Fibroblast of the aortic adventitia (primary cell): ENCODE data around the gene SLC15A1. TPM values are rescaled to one million over a fixed set of nuclear protein-coding genes. Genes with fewer than 3 reads are reported as not detected.

Experiments used
- DNase-seq: peaks from one replicate; pipeline ENCODE4 v3.0.0-alpha.2; 2010; ENCODE audit warnings: low read depth
- H3K4me3 ChIP-seq: 2 replicates; pipeline ENCODE4 v1.5.1; 2011; ENCODE audit warnings: low read depth, mild to moderate bottlenecking, control low read depth, low read length, moderate library complexity
- CTCF ChIP-seq: IDR thresholded peaks from 2 replicates; pipeline ENCODE4 v1.5.1; 2011; ENCODE audit warnings: mild to moderate bottlenecking, low read length, control low read depth, inconsistent platforms; ENCODE audit not compliant: insufficient read depth
- total RNA-seq: library from RNA; depleted of rRNA; stranded (reverse); fragments of >200 nt; gene quantifications from 2 replicates; pipeline ENCODE4 v1.2.3, GENCODE V29; 2012; ENCODE audit warnings: low replicate concordance

The SLC15A1 gene
- total RNA-seq, 1 donor: not detected

- TF ChIP-seq CTCF: no peak
- no peak for DNase-seq
- no peak overlapping the region for H3K4me3 ChIP-seq
Measured at GRCh38 chr13:98768522-98768921, 16.1 kb upstream of the SLC15A1 start.

DNA sequence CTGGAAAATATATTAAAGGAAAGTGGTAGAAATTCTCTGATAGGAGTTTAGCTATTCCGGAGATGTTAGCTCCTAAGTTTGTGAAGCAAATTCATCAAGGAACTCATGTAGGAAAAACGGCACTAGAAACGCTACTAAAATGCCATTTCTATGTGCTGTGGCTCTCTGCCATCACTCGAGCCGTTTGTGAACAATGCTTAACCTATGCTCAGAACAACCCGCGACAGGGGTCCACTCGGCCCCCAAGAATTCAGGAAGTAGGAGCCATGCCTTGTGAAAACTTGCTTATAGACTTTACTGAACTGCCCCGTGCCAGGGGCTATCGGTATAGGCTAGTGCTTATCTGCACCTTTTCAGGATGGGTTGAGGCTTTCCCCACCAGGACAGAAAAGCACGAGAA, 14.2 kb upstream of the SLC15A1 start:
- no peak overlapping the region for H3K4me3 ChIP-seq
- DNase-seq: no peak
- no peak for TF ChIP-seq CTCF

DNA sequence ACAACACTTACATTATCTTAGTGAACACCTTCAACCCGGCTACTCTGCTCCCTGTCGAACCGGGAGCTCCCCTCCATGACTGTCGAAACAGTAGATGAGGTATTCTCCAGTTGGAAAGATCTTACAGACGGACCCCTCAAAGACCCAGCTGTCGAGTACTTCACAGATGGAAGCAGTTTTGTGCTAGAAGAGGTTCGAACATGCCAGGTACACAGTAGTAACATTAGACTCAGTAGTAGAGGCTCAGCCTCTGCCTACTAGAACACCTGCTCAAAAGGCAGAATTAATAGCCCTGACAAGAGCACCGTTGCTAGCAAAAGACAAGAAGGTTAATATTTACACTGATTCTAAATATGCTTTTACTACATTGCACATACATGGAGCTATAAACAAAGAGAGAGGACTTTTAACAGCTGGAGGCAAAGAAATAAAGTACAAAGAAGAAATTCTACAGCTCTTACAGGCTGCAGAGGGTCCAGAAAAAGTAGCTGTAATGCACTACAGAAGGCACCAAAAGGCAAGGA, 13.6 kb upstream of the SLC15A1 start:
- TF ChIP-seq CTCF: no peak
- no peak overlapping the region for H3K4me3 ChIP-seq
- DNase-seq: no peak

DNA sequence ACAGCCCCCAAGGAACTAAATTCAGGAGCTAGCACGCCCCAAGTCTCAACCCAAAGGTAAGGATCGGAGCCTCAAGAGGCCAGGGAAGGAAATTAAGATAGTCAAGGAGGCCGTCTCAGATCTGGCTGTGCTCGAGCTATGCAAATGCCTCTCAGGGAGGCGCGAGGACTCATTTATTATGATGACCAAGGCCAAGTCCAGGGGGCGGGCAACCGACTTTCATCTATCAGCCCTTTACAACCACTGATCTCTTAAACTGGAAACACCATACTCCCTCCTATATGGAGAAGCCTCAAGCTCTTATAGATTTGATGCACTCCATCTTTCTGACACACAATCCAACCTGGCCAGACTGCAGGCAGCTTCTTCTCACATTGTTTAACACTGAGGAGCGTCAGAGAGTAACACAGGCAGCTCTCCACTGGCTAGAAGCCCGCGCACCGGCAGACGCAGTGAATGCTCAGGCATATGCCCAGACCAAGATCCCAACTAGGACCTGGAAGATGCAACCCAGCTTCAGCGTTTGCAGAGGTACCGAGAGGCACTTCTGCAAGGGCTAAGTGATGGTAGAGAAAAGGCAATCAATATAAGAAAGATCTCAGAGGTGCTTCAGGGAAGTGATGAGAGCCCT, 9.6 kb upstream of the SLC15A1 start:
- H3K4me3 ChIP-seq: peak overlapping the region; percentile 31
- no peak for TF ChIP-seq CTCF
- DNase-seq: no peak

DNA sequence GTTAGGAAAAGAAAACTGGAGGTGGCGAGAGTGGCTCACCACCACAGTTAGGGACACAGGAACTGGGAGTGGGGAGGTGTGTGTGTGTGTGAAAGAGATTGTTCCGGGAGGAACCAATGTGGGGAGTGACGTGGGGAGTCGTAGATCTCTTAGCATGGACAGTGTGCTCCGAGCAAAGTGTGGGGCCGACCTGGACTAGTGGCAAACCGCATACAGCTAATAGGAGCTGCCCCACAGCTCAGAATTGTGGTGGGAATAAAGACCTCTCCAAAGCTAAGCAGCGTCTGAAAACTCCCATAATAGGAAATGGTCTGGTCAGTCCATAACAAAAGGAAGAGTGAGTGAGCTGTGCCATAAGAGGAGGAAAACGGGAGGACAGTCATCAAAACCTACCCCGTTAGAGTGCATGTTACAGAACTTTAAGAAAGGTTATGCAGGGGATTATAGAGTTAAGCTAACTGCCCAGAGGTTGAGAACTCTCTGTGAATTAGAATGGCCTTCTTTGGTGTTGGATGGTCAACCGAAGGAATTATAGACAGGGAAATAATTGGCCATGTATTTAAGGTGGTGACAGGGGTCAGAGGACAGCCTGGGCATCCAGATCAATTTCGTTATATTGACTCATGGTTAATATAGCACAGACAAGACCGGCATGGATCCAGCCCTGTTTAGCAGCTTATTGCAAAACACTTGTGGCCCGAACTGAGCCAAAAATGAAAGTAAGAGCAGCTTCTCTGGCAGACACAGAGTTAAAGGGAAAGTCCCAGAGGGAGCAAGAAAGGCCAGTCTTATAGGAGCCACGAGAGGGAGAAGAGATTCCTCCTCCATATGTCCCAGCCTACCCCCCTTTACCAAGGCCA, 8.9 kb upstream of the SLC15A1 start:
- peak overlapping the region; percentile 31 for H3K4me3 ChIP-seq
- TF ChIP-seq CTCF: peak; percentile 13
- DNase-seq: peak; percentile 70

GRCh38 chr13:98755729-98756128, 3.3 kb upstream of the SLC15A1 start:
- no peak for DNase-seq
- no peak overlapping the region for H3K4me3 ChIP-seq
- no peak for TF ChIP-seq CTCF
